CD4-positive, alpha-beta memory T cell (primary cell): ENCODE measurements around the gene EPN2. TPM values are rescaled to one million over a fixed set of nuclear protein-coding genes. Genes with fewer than 3 reads are reported as not detected.

Experiments
- CTCF ChIA-PET: fragments of 350-600 bp; sonication (Branson Sonifier 250); formaldehyde crosslinking; loops from one replicate; lab custom pipeline; 2021; ENCODE audit warnings: inconsistent platforms; ENCODE audit not compliant: partially characterized antibody; lab: Charles Lee
- POLR2A ChIA-PET: fragments of 350-600 bp; sonication (Branson Sonifier 250); formaldehyde crosslinking; loops from one replicate; lab custom pipeline; 2021; ENCODE audit not compliant: partially characterized antibody; lab: Charles Lee
- DNase-seq, 5 donors: peaks; one replicate each; pipeline versions ENCODE4 v3.0.0 to v3.0.0-alpha.2; 2020 to 2022; ENCODE audit warnings: mixed read lengths in 1 of 5
- H3K27ac ChIP-seq: one replicate; pipeline ENCODE4 v1.7.0; 2013; ENCODE audit warnings: low read depth, low read length
- H3K27me3 ChIP-seq: 2 replicates; pipeline ENCODE4 v1.7.0; 2013; ENCODE audit warnings: mild to moderate bottlenecking, low read length, moderate library complexity; ENCODE audit not compliant: insufficient read depth
- H3K36me3 ChIP-seq: 2 replicates; pipeline ENCODE4 v1.7.0; 2013; ENCODE audit warnings: mild to moderate bottlenecking, low read length, moderate library complexity; ENCODE audit not compliant: insufficient read depth
- H3K4me1 ChIP-seq: 2 replicates; pipeline ENCODE4 v1.7.0; 2013; ENCODE audit warnings: mild to moderate bottlenecking, low read length, moderate library complexity; ENCODE audit not compliant: insufficient read depth
- H3K4me3 ChIP-seq, 2 donors: one replicate each; pipeline ENCODE4 v1.7.0; 2013; ENCODE audit warnings: low read length in 2 of 2, mild to moderate bottlenecking in 1 of 2
- H3K9me3 ChIP-seq, 2 donors: one replicate each; pipeline ENCODE4 v1.7.0; 2013; ENCODE audit warnings: low read length in 2 of 2, control low read depth in 1 of 2; ENCODE audit not compliant: control insufficient read depth in 1 of 2
- H3K27ac Mint-ChIP-seq, 7 donors: one replicate each; pipeline ENCODE4 v1.8.0; 2020 to 2021; ENCODE audit warnings: mixed read lengths in 7 of 7, mild to moderate bottlenecking in 6 of 7, inconsistent platforms in 3 of 7, moderate library complexity in 3 of 7
- H3K27me3 Mint-ChIP-seq, 2 donors: one replicate each; pipeline ENCODE4 v1.8.0; 2020 to 2021; ENCODE audit warnings: mixed read lengths in 2 of 2
- H3K36me3 Mint-ChIP-seq, 2 donors: one replicate each; pipeline ENCODE4 v1.8.0; 2020 to 2021; ENCODE audit warnings: mixed read lengths in 2 of 2, inconsistent platforms in 1 of 2, mild to moderate bottlenecking in 1 of 2
- H3K4me1 Mint-ChIP-seq, 4 donors: one replicate each; pipeline ENCODE4 v1.8.0; 2020 to 2021; ENCODE audit warnings: mixed read lengths in 4 of 4, mild to moderate bottlenecking in 1 of 4
- H3K4me3 Mint-ChIP-seq, 8 donors: one replicate each; pipeline ENCODE4 v1.8.0; 2020 to 2021; ENCODE audit warnings: mixed read lengths in 8 of 8, mild to moderate bottlenecking in 7 of 8, moderate library complexity in 6 of 8, inconsistent platforms in 3 of 8
- H3K9me3 Mint-ChIP-seq, 8 donors: one replicate each; pipeline ENCODE4 v1.8.0; 2020 to 2021; ENCODE audit warnings: mixed read lengths in 8 of 8, mild to moderate bottlenecking in 5 of 8, inconsistent platforms in 3 of 8, moderate library complexity in 1 of 8
- intact Hi-C: fragments of 100-400 bp; cut with micrococcal nuclease; formaldehyde crosslinking; loops from one replicate; pipeline ENCODE4 v1.15.1; 2023
- polyA plus RNA-seq, 2 donors: library from polyadenylated mRNA; unstranded; fragments of 300-500 nt; fragmentation: Illumina TruSeq; gene quantifications; one replicate each; pipeline ENCODE4 v1.2.3, GENCODE V29; 2021
- total RNA-seq, 2 experiments: library from RNA; stranded (reverse); gene quantifications; one replicate each; pipeline ENCODE4 v1.2.3, GENCODE V29; 2021

Gene EPN2
- total and polyA plus RNA-seq, 4 experiments from 2014 or later, result 4.2 to 10.4 (median 9.9) TPM

GRCh38 chr17:19331543-19332245, 94.5 kb downstream of the EPN2 start:
- H3K27me3 Mint-ChIP-seq, result peaks cover 0 to 3% of the 10 kb centered on the region in 2 donors
- Histone ChIP-seq H3K4me1 (no peaks in the 10 kb centered on the region), H3K27ac (no peak overlapping the region), H3K9me3 (no peaks in the 10 kb centered on the region), H3K4me3 (no peak overlapping the region), H3K27me3 (no peaks in the 10 kb centered on the region), H3K36me3 (no peaks in the 10 kb centered on the region)
- no peaks in the 10 kb centered on the region for H3K4me1 Mint-ChIP-seq
- ChIA-PET CTCF (no interaction called here), POLR2A (no interaction called here)
- intact Hi-C loops, result no loop called here
- peaks cover 0 to 5% (median 0%) of the 10 kb centered on the region in 8 donors for H3K9me3 Mint-ChIP-seq
- no peak overlapping the region for H3K27ac Mint-ChIP-seq
- no peak overlapping the region for H3K4me3 Mint-ChIP-seq
- no peak for DNase-seq
- no peaks in the 10 kb centered on the region for H3K36me3 Mint-ChIP-seq

GRCh38 chr17:19332371-19333131, 95.4 kb downstream of the EPN2 start:
- no peak for DNase-seq
- Mint-ChIP-seq H3K36me3 (no peaks in the 10 kb centered on the region), H3K27me3 (peaks cover 0 to 8% of the 10 kb centered on the region in 2 donors), H3K27ac (no peak overlapping the region), H3K4me1 (no peaks in the 10 kb centered on the region), H3K9me3 (no peaks in the 10 kb centered on the region), H3K4me3 (no peak overlapping the region)
- POLR2A ChIA-PET, result no interaction called here
- Histone ChIP-seq H3K4me1 (no peaks in the 10 kb centered on the region), H3K4me3 (no peak overlapping the region), H3K9me3 (no peaks in the 10 kb centered on the region), H3K27me3 (no peaks in the 10 kb centered on the region), H3K27ac (no peak overlapping the region), H3K36me3 (no peaks in the 10 kb centered on the region)
- CTCF ChIA-PET, result no interaction called here
- intact Hi-C loops, result no loop called here

- intact Hi-C loops, result no loop called here
- no peak overlapping the region for H3K27ac Mint-ChIP-seq
- H3K27me3 ChIP-seq, result no peaks in the 10 kb centered on the region
- H3K27ac ChIP-seq, result no peak overlapping the region
- ChIA-PET POLR2A (no interaction called here), CTCF (no interaction called here)
- H3K4me3 Mint-ChIP-seq, result no peak overlapping the region
- DNase-seq, result no peak
- H3K36me3 Mint-ChIP-seq, result no peaks in the 10 kb centered on the region
- no peaks in the 10 kb centered on the region for H3K4me1 Mint-ChIP-seq
- no peaks in the 10 kb centered on the region for H3K36me3 ChIP-seq
- no peak overlapping the region for H3K4me3 ChIP-seq
- no peaks in the 10 kb centered on the region for H3K4me1 ChIP-seq
- H3K27me3 Mint-ChIP-seq, result peaks cover 0 to 8% of the 10 kb centered on the region in 2 donors
- no peaks in the 10 kb centered on the region for H3K9me3 Mint-ChIP-seq
- H3K9me3 ChIP-seq, result no peaks in the 10 kb centered on the region
Measured at GRCh38 chr17:19333132-19333440, 95.9 kb downstream of the EPN2 start.

DNA sequence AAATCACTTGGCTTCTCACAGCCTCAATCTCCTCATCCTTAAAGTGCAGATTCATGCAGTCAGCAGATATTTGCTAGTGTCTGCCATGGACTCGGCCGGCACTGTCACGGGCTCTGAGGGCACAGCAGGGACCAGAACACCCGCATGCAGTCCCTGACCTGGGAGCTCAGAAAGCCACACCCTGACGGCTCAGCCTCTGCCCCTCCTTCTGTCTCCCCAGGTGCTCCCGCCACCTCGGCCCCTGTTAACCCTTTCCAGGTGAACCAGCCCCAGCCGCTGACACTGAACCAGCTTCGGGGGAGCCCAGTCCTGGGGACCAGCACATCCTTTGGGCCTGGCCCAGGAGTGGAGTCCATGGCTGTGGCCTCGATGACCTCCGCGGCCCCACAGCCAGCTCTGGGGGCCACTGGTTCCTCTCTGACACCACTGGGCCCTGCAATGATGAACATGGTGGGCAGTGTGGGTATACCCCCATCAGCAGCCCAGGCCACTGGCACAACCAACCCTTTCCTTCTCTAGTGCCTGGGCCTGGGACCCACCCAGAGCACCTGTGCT, 96.6 kb downstream of the EPN2 start:
- Mint-ChIP-seq H3K4me3 (no peak overlapping the region), H3K27me3 (peaks cover 1 to 8% of the 10 kb centered on the region in 2 donors), H3K27ac (no peak overlapping the region), H3K36me3 (no peaks in the 10 kb centered on the region), H3K4me1 (no peaks in the 10 kb centered on the region), H3K9me3 (no peaks in the 10 kb centered on the region)
- POLR2A ChIA-PET, result no interaction called here
- Histone ChIP-seq H3K27me3 (no peaks in the 10 kb centered on the region), H3K4me1 (no peaks in the 10 kb centered on the region), H3K4me3 (no peak overlapping the region), H3K9me3 (no peaks in the 10 kb centered on the region), H3K27ac (no peak overlapping the region), H3K36me3 (no peaks in the 10 kb centered on the region)
- CTCF ChIA-PET, result no interaction called here
- DNase-seq, result no peak
- intact Hi-C loops, result no loop called here

- CTCF ChIA-PET, result no interaction called here
- Mint-ChIP-seq H3K9me3 (no peaks in the 10 kb centered on the region), H3K4me3 (no peak overlapping the region), H3K27me3 (peaks cover 1 to 8% of the 10 kb centered on the region in 2 donors), H3K27ac (no peak overlapping the region), H3K4me1 (no peaks in the 10 kb centered on the region), H3K36me3 (no peaks in the 10 kb centered on the region)
- no peaks in the 10 kb centered on the region for H3K36me3 ChIP-seq
- DNase-seq, result no peak
- H3K9me3 ChIP-seq, result no peaks in the 10 kb centered on the region
- intact Hi-C loops, result no loop called here
- no peaks in the 10 kb centered on the region for H3K27me3 ChIP-seq
- POLR2A ChIA-PET, result no interaction called here
- H3K27ac ChIP-seq, result no peak overlapping the region
- H3K4me3 ChIP-seq, result no peak overlapping the region
- H3K4me1 ChIP-seq, result no peaks in the 10 kb centered on the region
Measured at GRCh38 chr17:19334331-19334730, 97.2 kb downstream of the EPN2 start.

GRCh38 chr17:19335951-19336631, 98.9 kb downstream of the EPN2 start:
- no peak overlapping the region for H3K27ac Mint-ChIP-seq
- no peaks in the 10 kb centered on the region for H3K4me1 Mint-ChIP-seq
- no peaks in the 10 kb centered on the region for H3K36me3 Mint-ChIP-seq
- no peak overlapping the region for H3K4me3 ChIP-seq
- no peaks in the 10 kb centered on the region for H3K9me3 Mint-ChIP-seq
- H3K27ac ChIP-seq, result no peak overlapping the region
- no peaks in the 10 kb centered on the region for H3K9me3 ChIP-seq
- DNase-seq, result no peak
- ChIA-PET CTCF (interaction anchor here (1.7 to 2.5 kb wide), 2 partner anchors 8 to 12 kb away, joined by 5 to 8 read pairs; no protein-coding TSS in a partner anchor), POLR2A (no interaction called here)
- intact Hi-C loops, result no loop called here
- H3K4me3 Mint-ChIP-seq, result no peak overlapping the region
- no peaks in the 10 kb centered on the region for H3K27me3 ChIP-seq
- H3K36me3 ChIP-seq, result no peaks in the 10 kb centered on the region
- H3K27me3 Mint-ChIP-seq, result peaks cover 7 to 9% of the 10 kb centered on the region in 2 donors
- H3K4me1 ChIP-seq, result no peaks in the 10 kb centered on the region
